Gastrocnemius medialis (tissue), 4 donors: ENCODE measurements around the gene PPP2R2B.

Source experiments
- CTCF ChIP-seq, 5 experiments: fragments of 450-650 bp in 3 of 5; fragments of 200-600 bp in 2 of 5; sonication (generic) in 2 of 5; IDR thresholded peaks in 4 of 5; conservative IDR thresholded peaks in 1 of 5; 1 replicate in 4 of 5; 2 replicates in 1 of 5; pipeline ENCODE4 v1.5.1; 2016 to 2019; ENCODE audit warnings: antibody characterized with exemption in 5 of 5, mild to moderate bottlenecking in 3 of 5, moderate library complexity in 3 of 5
- POLR2A ChIP-seq, 2 donors: fragments of 450-650 bp; IDR thresholded peaks; one replicate each; pipeline ENCODE4 v1.6.1; 2017; ENCODE audit warnings: antibody characterized with exemption in 2 of 2, mild to moderate bottlenecking in 2 of 2, moderate library complexity in 2 of 2

- no peak for TF ChIP-seq CTCF (IDR thresholded peaks at IDR 0.05 in 4 of 5, conservative IDR thresholded peaks at IDR 0.05 in 1 of 5)
- TF ChIP-seq POLR2A (IDR thresholded peaks at IDR 0.05): no peak
These were observed 328.9 kb downstream of the PPP2R2B start for GRCh38 chr5:146549615-146550014.
